Activated T-cell treated with anti-CD3 and anti-CD28 coated beads for 4 hours (primary cell): ENCODE data around the gene SMTNL1.

Experiments
- DNase-seq: peaks from one replicate; pipeline ENCODE4 v3.0.0-alpha.2; 2020

SMTNL1 gene

GRCh38 chr11:57546869-57547475, 9.6 kb downstream of the SMTNL1 start:
- DNase-seq = no peak

GRCh38 chr11:57547854-57548377, 10.5 kb downstream of the SMTNL1 start:
- DNase-seq = no peak

- no peak for DNase-seq
Measured at GRCh38 chr11:57549983-57550382, 12.6 kb downstream of the SMTNL1 start.

GRCh38 chr11:57551941-57552340, 14.5 kb downstream of the SMTNL1 start:
- no peak for DNase-seq

- DNase-seq = no peak
Measured at GRCh38 chr11:57552479-57552878, 15.1 kb downstream of the SMTNL1 start.

GRCh38 chr11:57555393-57555792, 18.0 kb downstream of the SMTNL1 start:
- no peak for DNase-seq

GRCh38 chr11:57556041-57556440, 18.6 kb downstream of the SMTNL1 start:
- no peak for DNase-seq

GRCh38 chr11:57560146-57560545, 22.8 kb downstream of the SMTNL1 start:
- DNase-seq = no peak

GRCh38 chr11:57562596-57562995, 25.2 kb downstream of the SMTNL1 start:
- DNase-seq = no peak

GRCh38 chr11:57566005-57566904, 28.9 kb downstream of the SMTNL1 start:
- DNase-seq = peak; percentile 36

GRCh38 chr11:57566905-57567514, 29.6 kb downstream of the SMTNL1 start:
- DNase-seq = peak; percentile 28

GRCh38 chr11:57567515-57568329, 30.3 kb downstream of the SMTNL1 start, which contains the start of gene UBE2L6:
Gene UBE2L6, minus strand, starts transcription at chr11:57567672. Its CDS starts 61 bp downstream, at chr11:57567611.
- peak; percentile 53 for DNase-seq

GRCh38 chr11:57568330-57568766, 31.0 kb downstream of the SMTNL1 start:
- peak; percentile 86 for DNase-seq

GRCh38 chr11:57571606-57572005, 34.2 kb downstream of the SMTNL1 start:
- no peak for DNase-seq

- no peak for DNase-seq
Measured at GRCh38 chr11:57574061-57574460, 36.7 kb downstream of the SMTNL1 start.

GRCh38 chr11:57584341-57584740, 46.9 kb downstream of the SMTNL1 start:
- DNase-seq = no peak

GRCh38 chr11:57585301-57585700, 47.9 kb downstream of the SMTNL1 start:
- no peak for DNase-seq

GRCh38 chr11:57586711-57587245, 49.4 kb downstream of the SMTNL1 start:
- DNase-seq = no peak

- DNase-seq = no peak
Measured at GRCh38 chr11:57588046-57588710, 50.8 kb downstream of the SMTNL1 start.

- no peak for DNase-seq
Measured at GRCh38 chr11:57596266-57596885, 59.0 kb downstream of the SMTNL1 start.

- DNase-seq = no peak
Measured at GRCh38 chr11:57597461-57597915, 60.1 kb downstream of the SMTNL1 start, which contains the start of gene SERPING1. Gene SERPING1, plus strand, starts transcription at chr11:57597685. Its CDS starts 586 bp downstream, at chr11:57598271.
